ENCODE results near the gene ZNF76. TPM values are rescaled to one million over a fixed set of nuclear protein-coding genes. Genes with fewer than 3 reads are reported as not detected.

Gene ZNF76
- polyA plus RNA-seq, 1 donor from 2014 or later, result 26.3 TPM

GRCh38 chr6:35259948-35260590 lies 534 bp downstream of the ZNF76 start:
- Histone ChIP-seq H4K20me1 (ENCODE audit: insufficient read depth) (no peaks in the 10 kb centered on the region), H2AFZ (ENCODE audit: low read depth, low read length) (peak overlapping the region; percentile 67), H3K9me3 (ENCODE audit: low read length) (no peaks in the 10 kb centered on the region), H3F3A (ENCODE audit: insufficient read depth, low read length, poor library complexity, severe bottlenecking) (no peaks in the 10 kb centered on the region), H3K4me2 (ENCODE audit: low read length) (peak overlapping the region; percentile 95), H3K36me3 (ENCODE audit: insufficient read depth, low read length) (no peaks in the 10 kb centered on the region), H3K27me3 (ENCODE audit: insufficient read depth, low read depth, low read length) (no peaks in the 10 kb centered on the region), H3K9ac (ENCODE audit: low read length) (peak overlapping the region; percentile 94), H3K27ac (ENCODE audit: low read length) (peak overlapping the region; percentile 95), H3K9me2 (ENCODE audit: insufficient read depth, low read length) (no peaks in the 10 kb centered on the region), H3K4me3 (ENCODE audit: low read length) (peak overlapping the region; percentile 80), H3K79me2 (replicated peaks; ENCODE audit: insufficient read depth, low read length) (peaks cover 32% of the 10 kb centered on the region)
- TF ChIP-seq CTCF (IDR thresholded peaks at IDR 0.05; ENCODE audit: poor library complexity, severe bottlenecking) (no peak), SMC3 (conservative IDR thresholded peaks at IDR 0.05; ENCODE audit: poor library complexity) (no peak), TAF1 (IDR thresholded peaks at IDR 0.05; ENCODE audit: low read depth) (no peak), MXI1 (conservative IDR thresholded peaks at IDR 0.05; ENCODE audit: poor library complexity, severe bottlenecking) (no peak), EZH2 (IDR thresholded peaks at IDR 0.05; ENCODE audit: borderline replicate concordance, insufficient read depth, low read length, poor library complexity, severe bottlenecking) (no peak), EP300 (conservative IDR thresholded peaks at IDR 0.05; ENCODE audit: poor library complexity, severe bottlenecking) (no peak), POLR2AphosphoS5 (IDR thresholded peaks at IDR 0.05) (no peak), RAD21 (conservative IDR thresholded peaks at IDR 0.05) (no peak)
- TF ChIP-seq, protein P1, sequence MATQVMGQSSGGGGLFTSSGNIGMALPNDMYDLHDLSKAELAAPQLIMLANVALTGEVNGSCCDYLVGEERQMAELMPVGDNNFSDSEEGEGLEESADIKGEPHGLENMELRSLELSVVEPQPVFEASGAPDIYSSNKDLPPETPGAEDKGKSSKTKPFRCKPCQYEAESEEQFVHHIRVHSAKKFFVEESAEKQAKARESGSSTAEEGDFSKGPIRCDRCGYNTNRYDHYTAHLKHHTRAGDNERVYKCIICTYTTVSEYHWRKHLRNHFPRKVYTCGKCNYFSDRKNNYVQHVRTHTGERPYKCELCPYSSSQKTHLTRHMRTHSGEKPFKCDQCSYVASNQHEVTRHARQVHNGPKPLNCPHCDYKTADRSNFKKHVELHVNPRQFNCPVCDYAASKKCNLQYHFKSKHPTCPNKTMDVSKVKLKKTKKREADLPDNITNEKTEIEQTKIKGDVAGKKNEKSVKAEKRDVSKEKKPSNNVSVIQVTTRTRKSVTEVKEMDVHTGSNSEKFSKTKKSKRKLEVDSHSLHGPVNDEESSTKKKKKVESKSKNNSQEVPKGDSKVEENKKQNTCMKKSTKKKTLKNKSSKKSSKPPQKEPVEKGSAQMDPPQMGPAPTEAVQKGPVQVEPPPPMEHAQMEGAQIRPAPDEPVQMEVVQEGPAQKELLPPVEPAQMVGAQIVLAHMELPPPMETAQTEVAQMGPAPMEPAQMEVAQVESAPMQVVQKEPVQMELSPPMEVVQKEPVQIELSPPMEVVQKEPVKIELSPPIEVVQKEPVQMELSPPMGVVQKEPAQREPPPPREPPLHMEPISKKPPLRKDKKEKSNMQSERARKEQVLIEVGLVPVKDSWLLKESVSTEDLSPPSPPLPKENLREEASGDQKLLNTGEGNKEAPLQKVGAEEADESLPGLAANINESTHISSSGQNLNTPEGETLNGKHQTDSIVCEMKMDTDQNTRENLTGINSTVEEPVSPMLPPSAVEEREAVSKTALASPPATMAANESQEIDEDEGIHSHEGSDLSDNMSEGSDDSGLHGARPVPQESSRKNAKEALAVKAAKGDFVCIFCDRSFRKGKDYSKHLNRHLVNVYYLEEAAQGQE (IDR thresholded peaks at IDR 0.05; ENCODE audit: borderline replicate concordance), result no peak

- Histone ChIP-seq H3K27ac (ENCODE audit: low read length) (peak overlapping the region; percentile 95), H3K4me3 (ENCODE audit: low read length) (peak overlapping the region; percentile 80), H2AFZ (ENCODE audit: low read depth, low read length) (peak overlapping the region; percentile 67), H3K27me3 (ENCODE audit: insufficient read depth, low read depth, low read length) (no peaks in the 10 kb centered on the region), H4K20me1 (ENCODE audit: insufficient read depth) (no peaks in the 10 kb centered on the region), H3F3A (ENCODE audit: insufficient read depth, low read length, poor library complexity, severe bottlenecking) (no peaks in the 10 kb centered on the region), H3K36me3 (ENCODE audit: insufficient read depth, low read length) (no peaks in the 10 kb centered on the region), H3K9me3 (ENCODE audit: low read length) (no peaks in the 10 kb centered on the region), H3K9ac (ENCODE audit: low read length) (peak overlapping the region; percentile 94), H3K9me2 (ENCODE audit: insufficient read depth, low read length) (no peaks in the 10 kb centered on the region), H3K4me2 (ENCODE audit: low read length) (peak overlapping the region; percentile 95), H3K79me2 (replicated peaks; ENCODE audit: insufficient read depth, low read length) (peaks cover 23% of the 10 kb centered on the region)
- TF ChIP-seq TAF1 (IDR thresholded peaks at IDR 0.05; ENCODE audit: low read depth) (no peak), MXI1 (conservative IDR thresholded peaks at IDR 0.05; ENCODE audit: poor library complexity, severe bottlenecking) (no peak), CTCF (IDR thresholded peaks at IDR 0.05; ENCODE audit: poor library complexity, severe bottlenecking) (no peak), SMC3 (conservative IDR thresholded peaks at IDR 0.05; ENCODE audit: poor library complexity) (no peak), EP300 (conservative IDR thresholded peaks at IDR 0.05; ENCODE audit: poor library complexity, severe bottlenecking) (no peak), EZH2 (IDR thresholded peaks at IDR 0.05; ENCODE audit: borderline replicate concordance, insufficient read depth, low read length, poor library complexity, severe bottlenecking) (no peak), POLR2AphosphoS5 (IDR thresholded peaks at IDR 0.05) (no peak), RAD21 (conservative IDR thresholded peaks at IDR 0.05) (no peak)
- TF ChIP-seq, protein P1 (IDR thresholded peaks at IDR 0.05; ENCODE audit: borderline replicate concordance), result no peak
Observed at GRCh38 chr6:35260591-35261570, 1.3 kb downstream of the ZNF76 start.
